RCC 7860 (cell line): ENCODE data around the gene FAM234B.

Experiments used
- DNase-seq: peaks from one replicate; pipeline ENCODE4 v3.0.0-alpha.2; 2015; ENCODE audit warnings: low spot score
- FAIRE-seq: peaks from 2 replicates; lab custom pipeline; 2012; peaks lifted over from hg19 to GRCh38; lab: Jason Lieb, UNC

Gene FAM234B

GRCh38 chr12:13112968-13113367 is 68.8 kb downstream of the FAM234B start:
- FAIRE-seq = no peak
- no peak for DNase-seq

GRCh38 chr12:13114251-13115052 is 70.3 kb downstream of the FAM234B start:
- DNase-seq (no peak), FAIRE-seq (no peak)

- DNase-seq (no peak), FAIRE-seq (no peak)
These were observed 72.1 kb downstream of the FAM234B start for GRCh38 chr12:13116259-13116658.

GRCh38 chr12:13117029-13117428 is 72.8 kb downstream of the FAM234B start:
- DNase-seq (no peak), FAIRE-seq (no peak)

- FAIRE-seq (no peak), DNase-seq (no peak)
These were observed 75.6 kb downstream of the FAM234B start for GRCh38 chr12:13119826-13120225.

- no peak for FAIRE-seq
- DNase-seq = no peak
These were observed 76.2 kb downstream of the FAM234B start for GRCh38 chr12:13120413-13120812.

GRCh38 chr12:13121568-13121967 is 77.4 kb downstream of the FAM234B start:
- no peak for FAIRE-seq
- no peak for DNase-seq

- DNase-seq (peak; percentile 50), FAIRE-seq (no peak)
These were observed 80.7 kb downstream of the FAM234B start for GRCh38 chr12:13124656-13125505.

GRCh38 chr12:13125996-13126395 is 81.8 kb downstream of the FAM234B start:
- DNase-seq (no peak), FAIRE-seq (no peak)

GRCh38 chr12:13126494-13126893 is 82.3 kb downstream of the FAM234B start:
- no peak for FAIRE-seq
- no peak for DNase-seq

- FAIRE-seq (no peak), DNase-seq (no peak)
These were observed 83.3 kb downstream of the FAM234B start for GRCh38 chr12:13127444-13127843.

GRCh38 chr12:13128291-13128965 is 84.2 kb downstream of the FAM234B start:
- FAIRE-seq = no peak
- no peak for DNase-seq

- no peak for FAIRE-seq
These were observed 86.8 kb downstream of the FAM234B start for GRCh38 chr12:13130981-13131380.

More at GRCh38 chr12:13130981-13131380, 86.8 kb downstream of the FAM234B start:
- no peak for DNase-seq
